HepG2 (cell line): ENCODE measurements around the gene SNAPC4. TPM values are rescaled to one million over a fixed set of nuclear protein-coding genes. Genes with fewer than 3 reads are reported as not detected.

Experiments used
- ERF ChIP-seq: IDR thresholded peaks from 2 replicates; pipeline ENCODE4 v1.6.1; 2018; ENCODE audit warnings: missing biosample characterization, missing genetic modification reagents
- GATAD2A ChIP-seq: IDR thresholded peaks from 2 replicates; pipeline ENCODE4 v1.6.1; 2016
- MTF2 ChIP-seq: sonication (generic); formaldehyde crosslinking; IDR thresholded peaks from 2 replicates; pipeline ENCODE4 v1.5.0; 2020; ENCODE audit warnings: missing genetic modification reagents, borderline replicate concordance
- SIX1 ChIP-seq: sonication (generic); formaldehyde crosslinking; IDR thresholded peaks from 2 replicates; pipeline ENCODE4 v1.4.0; 2020; ENCODE audit warnings: missing genetic modification reagents, borderline replicate concordance
- SOX13 ChIP-seq, 3 experiments: fragments of 450-650 bp in 1 of 3; sonication (generic) in 1 of 3; formaldehyde crosslinking in 1 of 3; IDR thresholded peaks in 2 of 3; conservative IDR thresholded peaks in 1 of 3; 2 replicates each; pipeline versions ENCODE4 v1.5.0 to v1.6.1; 2016 to 2020; ENCODE audit warnings: antibody characterized with exemption in 1 of 3, mild to moderate bottlenecking in 1 of 3, missing compliant biosample characterization in 1 of 3, missing genetic modification reagents in 1 of 3, moderate library complexity in 1 of 3
- SP5 ChIP-seq: IDR thresholded peaks from 2 replicates; pipeline ENCODE4 v1.6.1; 2016; ENCODE audit warnings: low read depth, borderline replicate concordance
- SPEN ChIP-seq: sonication (generic); formaldehyde crosslinking; IDR thresholded peaks from 2 replicates; pipeline ENCODE4 v1.5.1; 2020; ENCODE audit warnings: low read depth, mild to moderate bottlenecking, missing genetic modification reagents
- SRF ChIP-seq: IDR thresholded peaks from 2 replicates; pipeline ENCODE4 v1.6.1; 2011; ENCODE audit warnings: mild to moderate bottlenecking, low read depth, low read length, moderate library complexity
- XBP1 ChIP-seq: sonication (generic); formaldehyde crosslinking; IDR thresholded peaks from 2 replicates; pipeline ENCODE4 v1.5.0; 2020; ENCODE audit warnings: missing genetic modification reagents
- ZKSCAN8 ChIP-seq: IDR thresholded peaks from 2 replicates; pipeline ENCODE4 v1.6.1; 2016; ENCODE audit warnings: borderline replicate concordance, missing genetic modification reagents, missing compliant biosample characterization
- ZNF253 ChIP-seq: sonication (generic); formaldehyde crosslinking; IDR thresholded peaks from 2 replicates; pipeline ENCODE4 v1.8.0; 2022; ENCODE audit warnings: mild to moderate bottlenecking, missing genetic modification reagents, borderline replicate concordance
- ZNF256 ChIP-seq: sonication (generic); formaldehyde crosslinking; conservative IDR thresholded peaks from 2 replicates; pipeline ENCODE4 v1.4.0; 2020; ENCODE audit warnings: missing genetic modification reagents
- ZNF34 ChIP-seq: sonication (generic); formaldehyde crosslinking; IDR thresholded peaks from 2 replicates; pipeline ENCODE4 v1.4.0; 2020; ENCODE audit warnings: mild to moderate bottlenecking, missing genetic modification reagents, borderline replicate concordance
- ZNF792 ChIP-seq: IDR thresholded peaks from 2 replicates; pipeline ENCODE4 v1.6.1; 2016
- polyA plus RNA-seq, 8 experiments: library from polyadenylated mRNA; depleted of rRNA in 3 of 8; stranded (reverse) in 7 of 8; unstranded in 1 of 8; fragments of >200 nt; fragmentation: Illumina TruSeq in 4 of 8; extraction: Trizol in 4 of 8; gene quantifications; 2 replicates each; pipeline versions ENCODE4 v1.2.1 to v1.2.3, GENCODE V29; 2011 to 2016; ENCODE audit warnings: low read depth in 4 of 8, missing spikeins in 1 of 8, mixed read lengths in 1 of 8; ENCODE audit not compliant: insufficient read depth in 1 of 8
- total RNA-seq, 5 experiments: library from RNA; depleted of rRNA; stranded (reverse); fragments of >200 nt; fragmentation: Illumina TruSeq; extraction: Trizol; gene quantifications; 2 replicates each; pipeline ENCODE4 v1.2.3, GENCODE V29; 2016; ENCODE audit warnings: low read depth in 1 of 5
- TF ChIP-seq, protein P1 (sequence below): sonication (generic); formaldehyde crosslinking; IDR thresholded peaks from 2 replicates; pipeline ENCODE4 v1.4.0; 2020; ENCODE audit warnings: missing genetic modification reagents
- TF ChIP-seq, protein P2 (sequence below): IDR thresholded peaks from 2 replicates; pipeline ENCODE4 v1.6.1; 2016; ENCODE audit warnings: low read depth, borderline replicate concordance
- TF ChIP-seq, protein P3 (sequence below): sonication (generic); formaldehyde crosslinking; IDR thresholded peaks from 2 replicates; pipeline ENCODE4 v1.4.0; 2020; ENCODE audit warnings: missing genetic modification reagents; ENCODE audit errors: not compliant biosample characterization
- TF ChIP-seq, protein P4 (sequence below): sonication (generic); formaldehyde crosslinking; IDR thresholded peaks from 2 replicates; pipeline ENCODE4 v1.8.1; 2022; ENCODE audit warnings: low read depth, mild to moderate bottlenecking, missing genetic modification reagents

Gene SNAPC4
- total and polyA plus RNA-seq, 2 of the 13 experiments (the other 11 are each of a cell fraction or from before 2014, with no cell fraction given) = 2.0 to 6.0 TPM

DNA sequence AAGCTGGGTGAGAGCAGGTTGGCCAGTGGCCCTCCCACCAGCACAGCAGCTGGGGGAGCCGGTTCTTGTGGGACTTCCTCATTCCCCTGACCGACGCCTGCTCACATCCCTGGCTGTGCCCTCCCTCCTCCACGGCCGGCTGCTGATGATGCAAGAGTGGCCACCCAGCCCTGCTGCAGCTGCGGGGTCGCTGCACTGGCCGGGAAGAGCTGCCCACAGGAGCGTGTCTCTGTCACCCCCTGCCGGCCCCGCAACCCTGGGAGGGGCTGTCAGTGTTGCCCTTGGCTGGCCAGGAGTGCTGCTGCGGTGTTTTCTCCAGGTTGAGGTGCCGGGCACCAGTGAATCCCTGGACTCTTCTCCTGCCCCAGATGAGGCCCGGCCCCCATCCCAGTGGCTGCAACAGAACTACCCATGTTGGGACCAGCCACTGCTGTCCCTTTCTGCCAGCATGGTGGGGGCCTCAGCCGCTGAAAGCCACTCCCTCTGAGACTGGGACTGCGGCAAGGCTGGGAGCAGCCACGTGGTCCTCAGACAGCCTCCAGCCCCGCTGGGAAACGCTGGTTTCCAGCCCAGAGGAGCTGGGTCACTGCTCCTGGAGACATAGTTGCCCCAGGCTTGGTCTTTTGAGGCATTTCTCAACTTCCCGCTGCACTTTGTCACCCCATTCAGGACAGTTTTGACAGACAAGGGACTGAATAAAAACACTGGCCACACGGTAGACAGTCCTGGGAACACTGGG is 27.2 kb downstream of the SNAPC4 start (continued):
- TF ChIP-seq, protein P1, sequence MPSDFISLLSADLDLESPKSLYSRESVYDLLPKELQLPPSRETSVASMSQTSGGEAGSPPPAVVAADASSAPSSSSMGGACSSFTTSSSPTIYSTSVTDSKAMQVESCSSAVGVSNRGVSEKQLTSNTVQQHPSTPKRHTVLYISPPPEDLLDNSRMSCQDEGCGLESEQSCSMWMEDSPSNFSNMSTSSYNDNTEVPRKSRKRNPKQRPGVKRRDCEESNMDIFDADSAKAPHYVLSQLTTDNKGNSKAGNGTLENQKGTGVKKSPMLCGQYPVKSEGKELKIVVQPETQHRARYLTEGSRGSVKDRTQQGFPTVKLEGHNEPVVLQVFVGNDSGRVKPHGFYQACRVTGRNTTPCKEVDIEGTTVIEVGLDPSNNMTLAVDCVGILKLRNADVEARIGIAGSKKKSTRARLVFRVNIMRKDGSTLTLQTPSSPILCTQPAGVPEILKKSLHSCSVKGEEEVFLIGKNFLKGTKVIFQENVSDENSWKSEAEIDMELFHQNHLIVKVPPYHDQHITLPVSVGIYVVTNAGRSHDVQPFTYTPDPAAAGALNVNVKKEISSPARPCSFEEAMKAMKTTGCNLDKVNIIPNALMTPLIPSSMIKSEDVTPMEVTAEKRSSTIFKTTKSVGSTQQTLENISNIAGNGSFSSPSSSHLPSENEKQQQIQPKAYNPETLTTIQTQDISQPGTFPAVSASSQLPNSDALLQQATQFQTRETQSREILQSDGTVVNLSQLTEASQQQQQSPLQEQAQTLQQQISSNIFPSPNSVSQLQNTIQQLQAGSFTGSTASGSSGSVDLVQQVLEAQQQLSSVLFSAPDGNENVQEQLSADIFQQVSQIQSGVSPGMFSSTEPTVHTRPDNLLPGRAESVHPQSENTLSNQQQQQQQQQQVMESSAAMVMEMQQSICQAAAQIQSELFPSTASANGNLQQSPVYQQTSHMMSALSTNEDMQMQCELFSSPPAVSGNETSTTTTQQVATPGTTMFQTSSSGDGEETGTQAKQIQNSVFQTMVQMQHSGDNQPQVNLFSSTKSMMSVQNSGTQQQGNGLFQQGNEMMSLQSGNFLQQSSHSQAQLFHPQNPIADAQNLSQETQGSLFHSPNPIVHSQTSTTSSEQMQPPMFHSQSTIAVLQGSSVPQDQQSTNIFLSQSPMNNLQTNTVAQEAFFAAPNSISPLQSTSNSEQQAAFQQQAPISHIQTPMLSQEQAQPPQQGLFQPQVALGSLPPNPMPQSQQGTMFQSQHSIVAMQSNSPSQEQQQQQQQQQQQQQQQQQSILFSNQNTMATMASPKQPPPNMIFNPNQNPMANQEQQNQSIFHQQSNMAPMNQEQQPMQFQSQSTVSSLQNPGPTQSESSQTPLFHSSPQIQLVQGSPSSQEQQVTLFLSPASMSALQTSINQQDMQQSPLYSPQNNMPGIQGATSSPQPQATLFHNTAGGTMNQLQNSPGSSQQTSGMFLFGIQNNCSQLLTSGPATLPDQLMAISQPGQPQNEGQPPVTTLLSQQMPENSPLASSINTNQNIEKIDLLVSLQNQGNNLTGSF = no peak
- TF ChIP-seq ZNF256 (CRISPR knock-in tag) = no peak; the same call in 1 of the 2 replicates
- 0 out of 2 replicates have a peak, but pooled peaks have one; percentile 32 for TF ChIP-seq ZNF253
- TF ChIP-seq ZNF792 (CRISPR knock-in tag) = no peak
- TF ChIP-seq XBP1 (CRISPR knock-in tag) = no peak
- TF ChIP-seq ZKSCAN8 (CRISPR knock-in tag) = no peak
- TF ChIP-seq MTF2 (CRISPR knock-in tag) = no peak
- TF ChIP-seq SIX1 (CRISPR knock-in tag) = no peak
- TF ChIP-seq, protein P2, sequence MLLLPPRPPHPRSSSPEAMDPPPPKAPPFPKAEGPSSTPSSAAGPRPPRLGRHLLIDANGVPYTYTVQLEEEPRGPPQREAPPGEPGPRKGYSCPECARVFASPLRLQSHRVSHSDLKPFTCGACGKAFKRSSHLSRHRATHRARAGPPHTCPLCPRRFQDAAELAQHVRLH = peak; percentile 54; the same call in 1 of the 2 replicates
- TF ChIP-seq SOX13 (IDR thresholded peaks at IDR 0.05) = no peak
- TF ChIP-seq SOX13 (CRISPR knock-in tag; conservative IDR thresholded peaks at IDR 0.05 in 1 of 2, IDR thresholded peaks at IDR 0.05 in 1 of 2) = peak in 1 of 2 experiments; percentile 30; a peak in 1 of 4 replicates
- TF ChIP-seq, protein P3, sequence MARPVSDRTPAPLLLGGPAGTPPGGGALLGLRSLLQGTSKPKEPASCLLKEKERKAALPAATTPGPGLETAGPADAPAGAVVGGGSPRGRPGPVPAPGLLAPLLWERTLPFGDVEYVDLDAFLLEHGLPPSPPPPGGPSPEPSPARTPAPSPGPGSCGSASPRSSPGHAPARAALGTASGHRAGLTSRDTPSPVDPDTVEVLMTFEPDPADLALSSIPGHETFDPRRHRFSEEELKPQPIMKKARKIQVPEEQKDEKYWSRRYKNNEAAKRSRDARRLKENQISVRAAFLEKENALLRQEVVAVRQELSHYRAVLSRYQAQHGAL = no peak
- peak; percentile 69 for TF ChIP-seq ERF
- peak; percentile 40; the same call in 1 of the 2 replicates for TF ChIP-seq SP5 (CRISPR knock-in tag)
- TF ChIP-seq SPEN (CRISPR knock-in tag) = no peak
- TF ChIP-seq ZNF34 (CRISPR knock-in tag) = peak; percentile 78; the same call in 1 of the 2 replicates
- TF ChIP-seq, protein P4, sequence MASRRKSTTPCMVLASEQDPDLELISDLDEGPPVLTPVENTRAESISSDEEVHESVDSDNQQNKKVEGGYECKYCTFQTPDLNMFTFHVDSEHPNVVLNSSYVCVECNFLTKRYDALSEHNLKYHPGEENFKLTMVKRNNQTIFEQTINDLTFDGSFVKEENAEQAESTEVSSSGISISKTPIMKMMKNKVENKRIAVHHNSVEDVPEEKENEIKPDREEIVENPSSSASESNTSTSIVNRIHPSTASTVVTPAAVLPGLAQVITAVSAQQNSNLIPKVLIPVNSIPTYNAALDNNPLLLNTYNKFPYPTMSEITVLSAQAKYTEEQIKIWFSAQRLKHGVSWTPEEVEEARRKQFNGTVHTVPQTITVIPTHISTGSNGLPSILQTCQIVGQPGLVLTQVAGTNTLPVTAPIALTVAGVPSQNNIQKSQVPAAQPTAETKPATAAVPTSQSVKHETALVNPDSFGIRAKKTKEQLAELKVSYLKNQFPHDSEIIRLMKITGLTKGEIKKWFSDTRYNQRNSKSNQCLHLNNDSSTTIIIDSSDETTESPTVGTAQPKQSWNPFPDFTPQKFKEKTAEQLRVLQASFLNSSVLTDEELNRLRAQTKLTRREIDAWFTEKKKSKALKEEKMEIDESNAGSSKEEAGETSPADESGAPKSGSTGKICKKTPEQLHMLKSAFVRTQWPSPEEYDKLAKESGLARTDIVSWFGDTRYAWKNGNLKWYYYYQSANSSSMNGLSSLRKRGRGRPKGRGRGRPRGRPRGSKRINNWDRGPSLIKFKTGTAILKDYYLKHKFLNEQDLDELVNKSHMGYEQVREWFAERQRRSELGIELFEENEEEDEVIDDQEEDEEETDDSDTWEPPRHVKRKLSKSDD (CRISPR knock-in tag) = no peak
- TF ChIP-seq GATAD2A (CRISPR knock-in tag) = peak; percentile 77
- no peak for TF ChIP-seq SRF
